Ramos (cell line): ENCODE results near the gene ZNF823.
"Not testable (repeated sequence)": the region's sequence is repeated elsewhere in the genome, so short reads cannot be mapped to it uniquely, and the experiment has no call there.

Source experiments
- in situ Hi-C: fragments of 300-500 bp; cut with MboI; formaldehyde crosslinking; loops from one replicate; pipeline ENCODE4 v1.14.3; 2022; ENCODE audit warnings: low sequenced_read_pairs; ENCODE audit not compliant: unreplicated experiment

Gene ZNF823

GRCh38 chr19:11684987-11685675, 53.6 kb downstream of the ZNF823 start:
- in situ Hi-C loops = no loop called here

GRCh38 chr19:11680689-11681302, 58.0 kb downstream of the ZNF823 start:
- in situ Hi-C loops = no loop called here

- in situ Hi-C loops = no loop called here
Observed at GRCh38 chr19:11678504-11678903, 60.2 kb downstream of the ZNF823 start.

GRCh38 chr19:11676661-11677600, 61.8 kb downstream of the ZNF823 start:
- in situ Hi-C loops = not testable (repeated sequence)

GRCh38 chr19:11675569-11675968, 63.2 kb downstream of the ZNF823 start:
- in situ Hi-C loops = no loop called here

- in situ Hi-C loops = no loop called here
Observed at GRCh38 chr19:11674067-11674492, 64.7 kb downstream of the ZNF823 start.

GRCh38 chr19:11673608-11674041, 65.1 kb downstream of the ZNF823 start:
- in situ Hi-C loops = no loop called here
